Common myeloid progenitor, CD34-positive (primary cell): Measurements from ENCODE around the gene PRR22.

Experiments used
- CTCF ChIA-PET: fragments of 350-600 bp; sonication (Branson Sonifier 250); formaldehyde crosslinking; loops from one replicate; lab custom pipeline; 2021; ENCODE audit warnings: antibody characterized with exemption; lab: Charles Lee
- POLR2A ChIA-PET: fragments of 350-600 bp; sonication (Branson Sonifier 250); formaldehyde crosslinking; loops from one replicate; lab custom pipeline; 2021; ENCODE audit warnings: antibody characterized with exemption; lab: Charles Lee
- DNase-seq, 3 donors: peaks; one replicate each; pipeline versions ENCODE4 v3.0.0 to v3.0.0-alpha.2; 2013
- H3K27ac ChIP-seq, 2 experiments: 1 replicate in 1 of 2; 2 replicates in 1 of 2; pipeline ENCODE4 v1.7.0; 2013; ENCODE audit warnings: inconsistent platforms in 2 of 2, low read length in 2 of 2, mild to moderate bottlenecking in 2 of 2, low read depth in 1 of 2, moderate library complexity in 1 of 2; ENCODE audit not compliant: severe bottlenecking in 2 of 2, insufficient read depth in 1 of 2, poor library complexity in 1 of 2
- H3K27me3 ChIP-seq, 5 experiments: replicated peaks in 2 of 5; 1 replicate in 3 of 5; 2 replicates in 2 of 5; pipeline versions ENCODE4 v1.6.1 to v1.7.0; 2013; ENCODE audit warnings: low read length in 4 of 5, mild to moderate bottlenecking in 2 of 5, moderate library complexity in 2 of 5, inconsistent platforms in 1 of 5; ENCODE audit not compliant: insufficient read depth in 5 of 5, control insufficient read depth in 4 of 5
- H3K36me3 ChIP-seq, 4 experiments: 1 replicate in 2 of 4; 2 replicates in 2 of 4; pipeline versions ENCODE4 v1.6.1 to v1.7.0; 2013; ENCODE audit warnings: low read length in 3 of 4, control low read depth in 1 of 4, mild to moderate bottlenecking in 1 of 4; ENCODE audit not compliant: control insufficient read depth in 4 of 4, insufficient read depth in 4 of 4
- H3K4me1 ChIP-seq, 4 experiments: 1 replicate in 3 of 4; 2 replicates in 1 of 4; pipeline versions ENCODE4 v1.6.1 to v1.7.1; 2013; ENCODE audit warnings: low read length in 3 of 4, mild to moderate bottlenecking in 3 of 4, control low read depth in 1 of 4, inconsistent platforms in 1 of 4, moderate library complexity in 1 of 4; ENCODE audit not compliant: control insufficient read depth in 4 of 4, insufficient read depth in 4 of 4; ENCODE audit errors: control extremely low read depth in 1 of 4
- H3K4me3 ChIP-seq, 7 experiments: 1 replicate in 4 of 7; 2 replicates in 3 of 7; pipeline versions ENCODE4 v1.5.1 to v1.7.0; 2013; ENCODE audit warnings: mild to moderate bottlenecking in 7 of 7, low read length in 6 of 7, moderate library complexity in 6 of 7, inconsistent platforms in 2 of 7, low read depth in 2 of 7, control low read depth in 1 of 7; ENCODE audit not compliant: insufficient read depth in 4 of 7, control insufficient read depth in 1 of 7; ENCODE audit errors: extremely low read depth in 1 of 7
- H3K9me3 ChIP-seq, 5 experiments: 1 replicate in 4 of 5; 2 replicates in 1 of 5; pipeline versions ENCODE4 v1.6.1 to v1.7.1; 2013; ENCODE audit warnings: low read length in 4 of 5, mild to moderate bottlenecking in 2 of 5, inconsistent platforms in 1 of 5, low read depth in 1 of 5, moderate library complexity in 1 of 5; ENCODE audit not compliant: control insufficient read depth in 4 of 5, insufficient read depth in 2 of 5; ENCODE audit errors: control extremely low read depth in 1 of 5
- WGBS: methylation state at CpG from one replicate; pipeline ENCODE4 v1.1.5; 2013; ENCODE audit not compliant: insufficient coverage; 5-methylcytosine and 5-hydroxymethylcytosine counted together

The PRR22 gene

GRCh38 chr19:5814123-5814851 is 29.7 kb upstream of the PRR22 start:
- no peak for DNase-seq
- Histone ChIP-seq H3K27me3 (peaks cover 0 to 2% (median 0%) of the 10 kb centered on the region in 5 experiments), H3K27ac (no peak overlapping the region), H3K4me1 (no peaks in the 10 kb centered on the region), H3K9me3 (no peaks in the 10 kb centered on the region), H3K36me3 (no peaks in the 10 kb centered on the region), H3K4me3 (no peak overlapping the region)
- WGBS, result 76% methylated on average over 4 of the region's 9 CpGs
- POLR2A ChIA-PET, result no interaction called here
- CTCF ChIA-PET, result interaction anchor here (1.8 kb wide), 1 partner anchor 11 kb away, joined by 3 read pairs; no protein-coding TSS in a partner anchor

DNA sequence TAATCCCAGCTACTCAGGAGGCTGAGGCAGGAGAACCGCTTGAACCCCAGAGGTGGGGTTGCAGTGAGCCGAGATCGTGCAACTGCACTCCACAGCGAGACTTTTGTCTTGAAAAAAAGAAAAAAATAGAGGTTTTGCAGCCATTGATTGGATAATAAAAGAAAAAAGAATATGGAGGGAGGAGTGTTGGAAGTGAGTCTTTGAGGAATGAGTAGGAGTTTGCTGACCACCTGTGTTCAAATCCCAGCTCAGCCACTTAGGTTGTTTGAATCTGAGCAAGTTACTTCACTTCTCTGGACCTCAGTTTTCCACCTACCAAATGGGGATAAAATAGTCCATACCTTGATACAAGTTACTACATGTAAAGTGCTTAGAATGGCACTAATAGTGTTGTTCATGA is 26.6 kb upstream of the PRR22 start:
- Histone ChIP-seq H3K27me3 (peaks cover 0 to 4% (median under 1%) of the 10 kb centered on the region in 5 experiments), H3K4me3 (no peak overlapping the region), H3K27ac (no peak overlapping the region), H3K4me1 (no peaks in the 10 kb centered on the region), H3K36me3 (no peaks in the 10 kb centered on the region), H3K9me3 (no peaks in the 10 kb centered on the region)
- DNase-seq, result no peak
- ChIA-PET POLR2A (no interaction called here), CTCF (interaction anchor here (0.7 kb wide), 1 partner anchor 1218 kb away, joined by 3 read pairs; no protein-coding TSS in a partner anchor)
- WGBS, result 100% methylated on average over 2 of the region's 4 CpGs

- ChIA-PET POLR2A (no interaction called here), CTCF (interaction anchor here (0.9 to 1.6 kb wide), 2 partner anchors 13 to 84 kb away, joined by 3 to 4 read pairs; no protein-coding TSS in a partner anchor)
- no peak for DNase-seq
- 88% methylated on average over 8 of the region's 10 CpGs for WGBS
- no peaks in the 10 kb centered on the region for H3K9me3 ChIP-seq
- peaks cover 0 to 17% (median 10%) of the 10 kb centered on the region in 5 experiments for H3K27me3 ChIP-seq
- H3K4me1 ChIP-seq, result peaks cover 0 to 10% (median 5%) of the 10 kb centered on the region in 4 experiments
- no peak overlapping the region for H3K27ac ChIP-seq
- no peak overlapping the region for H3K4me3 ChIP-seq
- no peaks in the 10 kb centered on the region for H3K36me3 ChIP-seq
Measured at GRCh38 chr19:5809469-5809868, 24.9 kb upstream of the PRR22 start.

DNA sequence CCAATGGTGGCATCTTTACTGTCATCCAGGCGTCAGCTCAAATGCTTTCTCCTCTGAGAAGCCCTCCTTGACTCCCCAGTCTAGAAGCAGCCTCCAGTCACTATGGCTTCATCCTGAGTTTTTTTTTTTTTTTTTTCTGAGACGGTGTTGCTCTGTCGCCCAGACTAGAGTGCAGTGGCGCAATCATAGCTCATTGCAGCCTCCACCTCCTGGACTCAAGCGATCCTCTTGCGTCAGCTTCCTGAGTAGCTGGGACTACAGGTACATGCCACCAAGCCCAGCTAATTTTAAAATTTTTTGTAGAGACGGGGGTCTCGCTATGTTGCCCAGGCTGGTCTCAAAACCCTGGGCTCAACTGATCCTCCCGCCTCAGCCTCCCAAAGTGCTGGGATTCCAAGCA is 24.5 kb upstream of the PRR22 start:
- H3K36me3 ChIP-seq, result no peaks in the 10 kb centered on the region
- DNase-seq, result no peak
- H3K9me3 ChIP-seq, result no peaks in the 10 kb centered on the region
- no peak overlapping the region for H3K27ac ChIP-seq
- H3K4me1 ChIP-seq, result peaks cover 0 to 14% (median 9%) of the 10 kb centered on the region in 4 experiments
- no peak overlapping the region for H3K4me3 ChIP-seq
- WGBS, result 87% methylated on average over 9 of the region's 9 CpGs
- POLR2A ChIA-PET, result no interaction called here
- CTCF ChIA-PET, result interaction anchor here (0.9 to 1.6 kb wide), 2 partner anchors 14 to 84 kb away, joined by 3 to 4 read pairs; no protein-coding TSS in a partner anchor
- H3K27me3 ChIP-seq, result peaks cover 0 to 21% (median 10%) of the 10 kb centered on the region in 5 experiments

DNA sequence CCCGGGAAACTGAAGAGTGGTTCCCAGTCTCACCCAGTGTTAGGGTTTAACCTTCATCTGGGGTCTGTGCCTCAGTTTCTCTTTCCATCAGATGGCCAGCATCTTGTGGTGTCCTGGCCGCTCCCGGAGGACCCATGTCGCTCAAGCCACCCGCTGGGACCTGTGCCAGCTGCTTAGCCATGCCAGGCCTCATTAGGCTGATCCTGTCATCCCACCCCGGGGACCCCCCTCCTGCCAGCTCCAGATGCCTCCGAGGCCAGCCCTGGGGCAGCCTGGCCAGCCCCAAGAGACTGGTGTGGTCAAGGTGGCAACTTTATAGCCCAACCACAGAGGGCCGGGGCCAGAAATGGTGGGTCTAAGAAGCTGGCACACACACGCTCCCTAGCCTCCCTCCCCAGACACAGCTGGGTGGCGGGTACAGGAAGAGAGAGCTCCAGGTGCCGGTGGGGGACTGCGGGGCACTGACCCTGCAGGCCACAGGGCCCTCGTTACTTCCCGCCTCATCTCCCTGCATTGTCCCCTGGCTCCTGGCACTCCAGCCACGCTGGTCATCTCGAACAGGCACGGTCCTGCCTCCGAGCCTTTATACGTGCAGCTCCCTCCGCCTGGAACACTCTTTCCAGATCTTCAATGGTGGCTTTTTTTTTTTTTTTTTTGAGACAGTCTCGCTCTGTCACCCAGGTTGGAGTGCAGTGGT is 23.7 kb upstream of the PRR22 start:
- Histone ChIP-seq H3K4me1 (peaks cover 0 to 20% (median 14%) of the 10 kb centered on the region in 4 experiments), H3K27me3 (peaks cover 0 to 21% (median 10%) of the 10 kb centered on the region in 5 experiments), H3K4me3 (no peak overlapping the region), H3K9me3 (no peaks in the 10 kb centered on the region), H3K27ac (no peak overlapping the region), H3K36me3 (no peaks in the 10 kb centered on the region)
- ChIA-PET CTCF (interaction anchor here (1.0 to 1.4 kb wide), 4 partner anchors 11 to 215 kb away, joined by 3 to 5 read pairs (median 4); no protein-coding TSS in a partner anchor), POLR2A (no interaction called here)
- no peak for DNase-seq
- 83% methylated on average over 10 of the region's 21 CpGs for WGBS

GRCh38 chr19:5806905-5807304 is 22.4 kb upstream of the PRR22 start:
- Histone ChIP-seq H3K27me3 (peaks cover 0 to 21% (median 10%) of the 10 kb centered on the region in 5 experiments), H3K4me1 (peaks cover 0 to 28% (median 19%) of the 10 kb centered on the region in 4 experiments), H3K4me3 (no peak overlapping the region), H3K9me3 (no peaks in the 10 kb centered on the region), H3K27ac (no peak overlapping the region), H3K36me3 (no peaks in the 10 kb centered on the region)
- no peak for DNase-seq
- WGBS, result 97% methylated on average over 5 of the region's 5 CpGs
- ChIA-PET POLR2A (no interaction called here), CTCF (interaction anchor here (0.7 to 1.7 kb wide), 9 partner anchors 15 to 228 kb away, joined by 3 to 10 read pairs (median 3); partner anchors contain the start of gene NDUFA11)
